OCI-LY1 (cell line): ENCODE data around the gene TSPOAP1.

Experiments
- H2AFZ ChIP-seq: fragments of 200-600 bp; sonication (generic), shearing (Covaris generic); 2 replicates; pipeline ENCODE4 v1.6.0; 2014; ENCODE audit warnings: antibody characterized with exemption, mild to moderate bottlenecking, low read length
- H3F3A ChIP-seq: fragments of 200-600 bp; sonication (generic), shearing (Covaris generic); 2 replicates; pipeline ENCODE4 v1.6.0; 2014; ENCODE audit warnings: mild to moderate bottlenecking, antibody characterized with exemption, low read length, moderate library complexity; ENCODE audit not compliant: insufficient read depth
- H3K27ac ChIP-seq: fragments of 200-600 bp; sonication (generic); 2 replicates; pipeline ENCODE4 v1.5.1; 2014; ENCODE audit warnings: low read length, mixed run types, mild to moderate bottlenecking, low read depth; ENCODE audit not compliant: poor library complexity, severe bottlenecking
- H3K27me3 ChIP-seq: fragments of 200-600 bp; sonication (generic); 2 replicates; pipeline ENCODE4 v1.6.0; 2014; ENCODE audit warnings: antibody characterized with exemption, mild to moderate bottlenecking, low read length, moderate library complexity; ENCODE audit not compliant: insufficient read depth
- H3K36me3 ChIP-seq: fragments of 200-600 bp; sonication (generic); 2 replicates; pipeline ENCODE4 v1.6.1; 2014; ENCODE audit warnings: mild to moderate bottlenecking, antibody characterized with exemption, low read length, moderate library complexity, mixed read lengths; ENCODE audit not compliant: insufficient read depth
- H3K4me1 ChIP-seq: fragments of 200-600 bp; sonication (generic); 2 replicates; pipeline ENCODE4 v1.5.1; 2014; ENCODE audit warnings: mild to moderate bottlenecking, low read length, moderate library complexity; ENCODE audit not compliant: insufficient read depth, severe bottlenecking
- H3K4me2 ChIP-seq: fragments of 200-600 bp; sonication (generic), shearing (Covaris generic); 2 replicates; pipeline ENCODE4 v1.6.1; 2014; ENCODE audit warnings: low read length
- H3K4me3 ChIP-seq: fragments of 200-600 bp; sonication (generic); 2 replicates; pipeline ENCODE4 v1.5.1; 2014; ENCODE audit warnings: low read length, low read depth, mild to moderate bottlenecking, mixed read lengths; ENCODE audit not compliant: poor library complexity, severe bottlenecking
- H3K79me2 ChIP-seq: fragments of 200-600 bp; shearing (Covaris generic); 2 replicates; pipeline ENCODE4 v1.6.1; 2016; ENCODE audit warnings: mixed run types, low read length, mixed read lengths; ENCODE audit not compliant: insufficient read depth
- H3K9ac ChIP-seq: fragments of 200-600 bp; sonication (generic), shearing (Covaris generic); 2 replicates; pipeline ENCODE4 v1.6.1; 2014; ENCODE audit warnings: mild to moderate bottlenecking, low read length, mixed read lengths
- H3K9me2 ChIP-seq: fragments of 200-600 bp; sonication (generic), shearing (Covaris generic); 2 replicates; pipeline ENCODE4 v1.6.1; 2014; ENCODE audit warnings: low read depth, mild to moderate bottlenecking, low read length, mixed read lengths
- H3K9me3 ChIP-seq: fragments of 200-600 bp; shearing (Covaris generic); 2 replicates; pipeline ENCODE4 v1.6.1; 2014; ENCODE audit warnings: low read length, mixed read lengths
- H4K20me1 ChIP-seq: fragments of 200-600 bp; sonication (generic), shearing (Covaris generic); 2 replicates; pipeline ENCODE4 v1.6.0; 2016; ENCODE audit warnings: mild to moderate bottlenecking, low read length; ENCODE audit not compliant: insufficient read depth
- CTCF ChIP-seq: fragments of 200-600 bp; sonication (generic), shearing (Covaris generic); IDR thresholded peaks from 2 replicates; pipeline ENCODE4 v1.5.1; 2017; ENCODE audit warnings: mild to moderate bottlenecking, antibody characterized with exemption, low read length, moderate library complexity, mixed read lengths
- EZH2 ChIP-seq: fragments of 200-600 bp; sonication (generic), shearing (Covaris generic); IDR thresholded peaks from 2 replicates; pipeline ENCODE4 v1.8.0; 2017; ENCODE audit warnings: borderline replicate concordance, mixed run types, mild to moderate bottlenecking, antibody characterized with exemption, low read length, moderate library complexity, mixed read lengths

The TSPOAP1 gene

GRCh38 chr17:58338454-58338840 lies 9.9 kb upstream of the TSPOAP1 start:
- H3K27me3 ChIP-seq: no peaks in the 10 kb centered on the region
- H3K79me2 ChIP-seq: peaks cover 11% of the 10 kb centered on the region
- H3K27ac ChIP-seq: peak overlapping the region; percentile 99
- peaks cover 29% of the 10 kb centered on the region for H3K36me3 ChIP-seq
- peaks cover 4% of the 10 kb centered on the region; the same call in 1 of the 2 replicates for H3F3A ChIP-seq
- peak overlapping the region; percentile 99 for H3K4me3 ChIP-seq
- peak overlapping the region; percentile 97 for H3K4me2 ChIP-seq
- H3K9me2 ChIP-seq: no peaks in the 10 kb centered on the region
- H3K9ac ChIP-seq: peak overlapping the region; percentile 95
- H3K4me1 ChIP-seq: peaks cover 98% of the 10 kb centered on the region
- no peaks in the 10 kb centered on the region for H4K20me1 ChIP-seq
- H2AFZ ChIP-seq: no peak overlapping the region
- TF ChIP-seq EZH2 (no peak), CTCF (peak; percentile 43; the same call in 1 of the 2 replicates)
- H3K9me3 ChIP-seq: no peaks in the 10 kb centered on the region

- Histone ChIP-seq H2AFZ (no peak overlapping the region), H3K27me3 (no peaks in the 10 kb centered on the region), H3K36me3 (peaks cover 23% of the 10 kb centered on the region), H3K4me2 (peak overlapping the region; percentile 97), H3K9me2 (no peaks in the 10 kb centered on the region), H3K9ac (peak overlapping the region; percentile 99), H3F3A (peaks cover 4% of the 10 kb centered on the region; the same call in 1 of the 2 replicates), H3K4me1 (peaks cover 98% of the 10 kb centered on the region), H3K27ac (peak overlapping the region; percentile 99), H4K20me1 (no peaks in the 10 kb centered on the region), H3K79me2 (peaks cover 11% of the 10 kb centered on the region), H3K9me3 (no peaks in the 10 kb centered on the region), H3K4me3 (peak overlapping the region; percentile 99)
- no peak for TF ChIP-seq EZH2
- no peak for TF ChIP-seq CTCF
Measured at GRCh38 chr17:58337600-58338453, 9.2 kb upstream of the TSPOAP1 start.

- peak overlapping the region; percentile 99 for H3K4me3 ChIP-seq
- TF ChIP-seq EZH2 (no peak), CTCF (no peak)
- peak overlapping the region; percentile 99 for H3K9ac ChIP-seq
- peak overlapping the region; percentile 97 for H3K4me2 ChIP-seq
- peak overlapping the region; percentile 99 for H3K27ac ChIP-seq
- no peaks in the 10 kb centered on the region for H3K9me3 ChIP-seq
- peaks cover 4% of the 10 kb centered on the region; the same call in 1 of the 2 replicates for H3F3A ChIP-seq
- no peaks in the 10 kb centered on the region for H3K9me2 ChIP-seq
- no peak overlapping the region for H2AFZ ChIP-seq
- H4K20me1 ChIP-seq: no peaks in the 10 kb centered on the region
- peaks cover 11% of the 10 kb centered on the region for H3K79me2 ChIP-seq
- H3K4me1 ChIP-seq: peaks cover 94% of the 10 kb centered on the region
- H3K27me3 ChIP-seq: no peaks in the 10 kb centered on the region
- H3K36me3 ChIP-seq: peaks cover 18% of the 10 kb centered on the region
Measured at GRCh38 chr17:58337210-58337599, 8.6 kb upstream of the TSPOAP1 start.
